LNCaP clone FGC (cell line): ENCODE data around the gene MLLT1.
"Not testable (repeated sequence)": the region's sequence is repeated elsewhere in the genome, so short reads cannot be mapped to it uniquely, and the experiment has no call there.

ENCODE experiments used
- DNase-seq: peaks from one replicate; pipeline ENCODE4 v3.0.0-alpha.2; 2011; ENCODE audit warnings: low read depth
- H3K4me3 ChIP-seq: 2 replicates; pipeline ENCODE4 v1.5.1; 2011; ENCODE audit warnings: mild to moderate bottlenecking, low read depth, low read length, control low read depth
- TF ChIP-seq, protein P1 (sequence below): IDR thresholded peaks from 2 replicates; pipeline ENCODE4 v1.5.1; 2012; ENCODE audit warnings: mild to moderate bottlenecking; ENCODE audit not compliant: control insufficient read depth, insufficient read depth; ENCODE audit errors: extremely low read depth

Gene MLLT1

GRCh38 chr19:6279931-6280591, at the start of gene MLLT1:
Gene MLLT1 (minus strand): TSS chr19:6279975. CDS start chr19:6279784, 191 bp downstream.
- TF ChIP-seq, protein P1, sequence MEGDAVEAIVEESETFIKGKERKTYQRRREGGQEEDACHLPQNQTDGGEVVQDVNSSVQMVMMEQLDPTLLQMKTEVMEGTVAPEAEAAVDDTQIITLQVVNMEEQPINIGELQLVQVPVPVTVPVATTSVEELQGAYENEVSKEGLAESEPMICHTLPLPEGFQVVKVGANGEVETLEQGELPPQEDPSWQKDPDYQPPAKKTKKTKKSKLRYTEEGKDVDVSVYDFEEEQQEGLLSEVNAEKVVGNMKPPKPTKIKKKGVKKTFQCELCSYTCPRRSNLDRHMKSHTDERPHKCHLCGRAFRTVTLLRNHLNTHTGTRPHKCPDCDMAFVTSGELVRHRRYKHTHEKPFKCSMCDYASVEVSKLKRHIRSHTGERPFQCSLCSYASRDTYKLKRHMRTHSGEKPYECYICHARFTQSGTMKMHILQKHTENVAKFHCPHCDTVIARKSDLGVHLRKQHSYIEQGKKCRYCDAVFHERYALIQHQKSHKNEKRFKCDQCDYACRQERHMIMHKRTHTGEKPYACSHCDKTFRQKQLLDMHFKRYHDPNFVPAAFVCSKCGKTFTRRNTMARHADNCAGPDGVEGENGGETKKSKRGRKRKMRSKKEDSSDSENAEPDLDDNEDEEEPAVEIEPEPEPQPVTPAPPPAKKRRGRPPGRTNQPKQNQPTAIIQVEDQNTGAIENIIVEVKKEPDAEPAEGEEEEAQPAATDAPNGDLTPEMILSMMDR = peak; percentile 80
- DNase-seq = peak; percentile 87
- peak within 1 kb of the TSS; percentile 97 for H3K4me3 ChIP-seq

GRCh38 chr19:6326815-6327214, 47.0 kb upstream of the MLLT1 start:
- no peak for DNase-seq
- H3K4me3 ChIP-seq = no peak overlapping the region
- TF ChIP-seq, protein P1 = no peak

- H3K4me3 ChIP-seq = no peak overlapping the region
- DNase-seq = no peak
- TF ChIP-seq, protein P1 = no peak
Measured at GRCh38 chr19:6325614-6326013, 45.8 kb upstream of the MLLT1 start.

GRCh38 chr19:6324757-6325156, 45.0 kb upstream of the MLLT1 start:
- no peak overlapping the region for H3K4me3 ChIP-seq
- DNase-seq = no peak
- TF ChIP-seq, protein P1 = no peak

- TF ChIP-seq, protein P1 = no peak
- no peak for DNase-seq
- no peak overlapping the region for H3K4me3 ChIP-seq
Measured at GRCh38 chr19:6322284-6322683, 42.5 kb upstream of the MLLT1 start.

GRCh38 chr19:6319376-6319775, 39.6 kb upstream of the MLLT1 start:
- H3K4me3 ChIP-seq = no peak overlapping the region
- TF ChIP-seq, protein P1 = no peak
- DNase-seq = no peak

DNA sequence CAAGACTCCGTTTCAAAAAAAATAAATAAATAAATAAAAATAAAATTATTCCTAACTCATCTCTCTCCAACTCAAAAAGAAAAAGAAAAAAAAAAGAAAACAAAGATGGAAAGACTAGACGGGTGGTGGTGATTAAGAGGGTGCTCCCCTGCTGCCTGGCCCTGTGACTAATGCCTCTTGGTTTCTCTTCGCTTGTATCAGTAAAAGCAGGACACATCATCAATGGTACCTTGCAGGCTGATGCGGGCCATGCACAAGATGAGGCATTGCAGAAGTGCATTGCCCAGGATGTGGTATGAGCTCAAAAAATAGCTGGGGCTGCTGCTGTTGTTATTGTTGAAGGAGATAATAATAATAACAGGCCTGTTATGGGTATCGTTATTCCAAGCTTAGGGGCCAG, 39.0 kb upstream of the MLLT1 start:
- DNase-seq = no peak
- TF ChIP-seq, protein P1 = no peak
- H3K4me3 ChIP-seq = no peak overlapping the region

DNA sequence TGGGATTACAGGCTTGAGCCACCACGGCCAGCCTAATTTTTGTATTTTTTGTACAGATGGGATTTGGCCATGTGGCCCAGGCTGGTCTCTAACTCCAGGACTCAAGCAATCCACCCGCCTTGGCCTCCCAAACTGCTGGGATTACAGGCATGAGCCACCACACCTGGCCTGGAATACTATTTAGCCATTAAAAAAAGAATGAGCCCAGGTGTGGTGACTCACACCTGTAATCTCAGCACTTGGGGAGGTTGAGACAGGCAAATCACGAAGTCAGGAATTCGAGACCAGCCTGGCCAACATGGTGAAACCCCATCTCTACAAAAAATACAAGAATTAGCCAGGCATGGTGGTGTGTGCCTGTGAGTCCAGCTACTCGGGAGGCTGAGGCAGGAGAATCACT, 35.9 kb upstream of the MLLT1 start:
- DNase-seq, H3K4me3 ChIP-seq: not testable (repeated sequence)
